Muscle of back (tissue), 11 donors: ENCODE results near the gene AKAP13. TPM values are rescaled to one million over a fixed set of nuclear protein-coding genes. Genes with fewer than 3 reads are reported as not detected.

ENCODE experiments used
- DNase-seq, 3 donors: peaks; one replicate each; pipeline versions ENCODE4 v3.0.0 to v3.0.0-alpha.2; 2013
- polyA plus RNA-seq, 10 donors: library from polyadenylated mRNA; unstranded; fragments of 120-200 nt; gene quantifications; one replicate each; pipeline ENCODE4 v1.2.1, GENCODE V29; 2013; ENCODE audit not compliant: insufficient read length in 10 of 10

AKAP13 gene
- polyA plus RNA-seq, 10 donors, result 58.9 to 89.6 (median 65.7) TPM

- DNase-seq, result no peak
These were observed 343.9 kb downstream of the AKAP13 start for GRCh38 chr15:85723960-85724945.

- DNase-seq, result no peak
These were observed 344.6 kb downstream of the AKAP13 start for GRCh38 chr15:85725019-85725418.

- DNase-seq, result no peak
These were observed 345.2 kb downstream of the AKAP13 start for GRCh38 chr15:85725564-85725963.

DNA sequence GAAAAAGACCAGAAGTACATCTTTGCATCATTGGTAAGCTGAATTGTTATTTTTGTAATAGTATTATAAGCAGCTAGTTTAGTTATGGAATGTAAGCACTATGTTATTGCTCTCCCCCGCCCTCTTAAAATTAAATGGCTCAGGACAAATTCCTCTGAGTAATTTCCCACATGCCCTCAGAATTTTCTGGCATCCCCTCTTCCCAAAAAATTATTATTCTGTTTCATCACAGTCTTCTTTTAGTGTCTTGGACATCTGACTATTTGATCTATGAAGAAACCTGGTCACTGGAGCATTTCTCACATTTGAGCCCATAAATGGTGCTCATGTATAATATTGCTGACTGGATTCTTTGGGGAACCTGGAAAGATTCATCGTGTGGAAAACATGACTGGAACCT, 346.1 kb downstream of the AKAP13 start:
- no peak for DNase-seq

DNA sequence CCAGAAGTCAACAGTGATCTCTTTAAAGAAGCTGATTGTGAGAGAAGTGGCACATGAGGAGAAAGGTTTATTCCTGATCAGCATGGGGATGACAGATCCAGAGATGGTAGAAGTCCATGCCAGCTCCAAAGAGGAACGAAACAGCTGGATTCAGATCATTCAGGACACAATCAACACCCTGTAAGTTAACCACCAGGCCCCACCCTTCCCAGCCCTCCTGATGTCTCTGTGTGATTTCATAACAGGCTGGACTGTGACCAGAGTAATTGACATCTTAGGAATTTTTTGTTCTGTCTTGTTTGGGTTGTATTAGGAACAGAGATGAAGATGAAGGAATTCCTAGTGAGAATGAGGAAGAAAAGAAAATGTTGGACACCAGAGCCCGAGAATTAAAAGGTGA, 346.7 kb downstream of the AKAP13 start:
- no peak for DNase-seq

DNA sequence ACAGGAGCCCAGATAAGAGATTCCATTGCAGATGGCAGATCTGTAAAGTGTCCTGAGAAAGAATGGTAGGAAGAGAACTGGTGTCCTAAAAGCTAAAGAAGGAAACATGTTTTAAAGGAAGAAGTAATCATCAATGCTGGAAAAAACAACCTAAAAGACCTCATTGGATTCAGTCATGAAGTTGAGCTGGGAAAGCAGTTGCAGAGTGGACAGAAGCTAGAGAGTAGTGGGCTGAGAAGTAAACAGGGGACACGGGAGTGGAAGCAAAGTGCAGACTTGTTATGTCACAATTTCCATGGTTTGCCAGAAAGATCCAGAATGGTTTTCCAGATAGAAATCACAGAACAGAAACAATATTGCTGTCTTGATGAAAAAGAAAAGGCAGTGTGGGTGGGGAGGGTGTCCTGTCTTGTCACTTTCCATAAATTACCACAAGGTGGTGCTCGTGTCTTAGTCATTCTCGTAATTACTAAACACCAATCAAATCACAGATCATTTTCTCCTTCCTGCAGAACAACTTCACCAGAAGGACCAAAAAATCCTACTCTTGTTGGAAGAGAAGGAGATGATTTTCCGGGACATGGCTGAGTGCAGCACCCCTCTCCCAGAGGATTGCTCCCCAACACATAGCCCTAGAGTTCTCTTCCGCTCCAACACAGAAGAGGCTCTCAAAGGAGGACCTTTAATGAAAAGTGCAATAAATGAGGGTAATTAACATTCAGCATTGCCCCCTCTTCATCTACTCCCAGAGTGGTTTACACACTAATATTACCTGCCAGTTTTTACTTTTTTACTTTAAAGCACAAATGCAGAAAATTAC, 349.8 kb downstream of the AKAP13 start:
- peak; percentile 48 to 86 (median 73) for DNase-seq

DNA sequence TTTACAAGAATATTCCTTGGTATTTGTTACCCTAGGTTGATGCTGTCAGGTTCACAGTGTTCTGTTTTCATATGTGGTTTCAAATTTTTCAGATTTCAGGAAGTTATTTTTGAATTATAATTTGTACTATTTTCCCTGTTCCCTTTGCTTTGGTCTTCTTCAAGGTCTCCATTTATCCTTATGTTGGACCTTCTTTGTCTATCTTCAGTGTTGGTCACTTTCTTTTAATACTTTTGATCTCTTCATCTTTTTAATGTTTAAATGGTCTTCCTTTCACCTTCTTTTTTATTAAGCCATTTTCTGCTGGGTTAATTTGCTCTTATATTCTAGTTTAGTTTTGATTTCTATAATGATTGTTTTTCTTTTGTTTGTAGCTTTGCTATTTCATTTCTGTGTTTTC, 353.0 kb downstream of the AKAP13 start:
- DNase-seq, result no peak

GRCh38 chr15:85737061-85737460, 356.7 kb downstream of the AKAP13 start:
- DNase-seq, result no peak

DNA sequence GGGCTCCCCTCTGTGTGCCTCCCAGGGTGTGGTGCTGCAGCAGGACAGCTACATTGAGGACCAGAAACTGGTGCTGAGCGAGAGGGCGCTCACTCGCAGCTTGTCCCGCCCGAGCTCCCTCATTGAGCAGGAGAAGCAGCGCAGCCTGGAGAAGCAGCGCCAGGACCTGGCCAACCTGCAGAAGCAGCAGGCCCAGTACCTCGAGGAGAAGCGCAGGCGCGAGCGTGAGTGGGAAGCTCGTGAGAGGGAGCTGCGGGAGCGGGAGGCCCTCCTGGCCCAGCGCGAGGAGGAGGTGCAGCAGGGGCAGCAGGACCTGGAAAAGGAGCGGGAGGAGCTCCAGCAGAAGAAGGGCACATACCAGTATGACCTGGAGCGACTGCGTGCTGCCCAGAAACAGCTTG, 360.6 kb downstream of the AKAP13 start:
- DNase-seq, result no peak

DNA sequence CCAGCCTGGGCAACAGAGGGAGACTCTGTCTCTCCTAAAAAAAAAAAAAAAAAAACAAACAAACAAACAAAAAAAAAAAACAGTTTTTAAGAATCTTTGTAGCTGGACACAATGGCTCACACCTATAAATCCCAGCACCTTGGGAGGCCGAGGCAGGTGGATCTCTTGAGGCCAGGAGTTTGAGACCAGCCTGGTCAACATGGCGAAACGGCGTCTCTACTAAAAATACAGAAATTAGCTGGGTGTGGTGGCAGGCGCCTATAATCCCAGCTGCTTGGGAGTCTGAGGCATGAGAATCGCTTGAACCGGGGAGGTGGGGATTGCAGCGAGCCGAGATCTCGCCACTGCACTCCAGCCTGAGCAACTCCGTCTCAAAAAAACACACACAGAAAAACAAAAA, 361.3 kb downstream of the AKAP13 start:
- DNase-seq, result no peak

DNA sequence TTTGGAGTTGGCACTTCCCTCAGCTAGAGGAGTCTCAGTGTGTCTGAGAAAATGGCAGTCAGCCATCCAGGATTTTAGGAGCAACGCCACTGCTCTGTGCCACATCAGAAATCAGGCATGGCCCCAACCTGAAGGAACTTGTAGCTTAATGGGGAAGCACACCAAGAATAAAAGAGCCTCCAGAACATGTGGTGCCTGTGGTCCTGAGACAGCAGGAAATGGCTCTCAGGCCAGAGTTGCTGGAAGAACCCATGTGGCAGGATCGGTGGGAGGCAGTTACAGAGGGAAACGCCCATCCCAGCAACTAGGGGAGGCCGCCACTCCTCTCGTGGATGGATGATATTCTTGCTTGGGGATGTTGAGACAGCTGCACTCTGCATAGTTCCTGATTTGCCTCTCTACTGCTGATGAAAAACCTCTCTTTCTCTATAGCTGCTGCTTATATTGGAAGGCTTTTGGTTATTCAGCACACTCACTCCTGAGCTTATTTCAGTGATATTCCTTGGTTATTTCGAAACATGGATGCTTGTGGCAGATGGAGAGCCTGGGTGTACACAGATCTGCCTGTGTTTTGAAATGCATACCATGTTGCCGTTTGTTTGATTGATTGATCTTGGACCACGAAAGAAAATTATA, 361.9 kb downstream of the AKAP13 start:
- DNase-seq, result peak in 2 of 3 donors; percentile 36 to 59

- no peak for DNase-seq
These were observed 363.1 kb downstream of the AKAP13 start for GRCh38 chr15:85743392-85744055.

DNA sequence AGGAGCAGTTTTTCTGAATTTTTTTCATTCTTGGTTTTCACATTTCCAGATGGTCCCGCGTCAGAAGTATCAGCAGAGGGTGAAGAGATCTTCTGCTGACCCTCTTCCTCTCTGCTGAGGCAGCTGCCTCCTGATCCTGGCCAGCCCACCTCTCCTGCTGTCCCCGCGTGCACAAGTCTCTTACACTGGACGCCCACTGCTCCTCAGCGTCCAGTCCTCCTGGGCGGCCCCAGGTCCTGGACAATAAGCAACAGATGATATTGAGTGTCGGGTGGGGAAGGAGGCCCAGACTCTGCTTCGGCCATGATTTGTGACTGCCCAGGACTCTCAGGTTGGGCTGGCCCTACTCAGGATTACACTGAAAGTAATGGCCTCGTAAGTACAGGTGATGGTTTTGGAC, 364.2 kb downstream of the AKAP13 start:
- DNase-seq, result peak in 1 of 3 donors; percentile 54

GRCh38 chr15:85745023-85745422, 364.6 kb downstream of the AKAP13 start:
- DNase-seq, result no peak

DNA sequence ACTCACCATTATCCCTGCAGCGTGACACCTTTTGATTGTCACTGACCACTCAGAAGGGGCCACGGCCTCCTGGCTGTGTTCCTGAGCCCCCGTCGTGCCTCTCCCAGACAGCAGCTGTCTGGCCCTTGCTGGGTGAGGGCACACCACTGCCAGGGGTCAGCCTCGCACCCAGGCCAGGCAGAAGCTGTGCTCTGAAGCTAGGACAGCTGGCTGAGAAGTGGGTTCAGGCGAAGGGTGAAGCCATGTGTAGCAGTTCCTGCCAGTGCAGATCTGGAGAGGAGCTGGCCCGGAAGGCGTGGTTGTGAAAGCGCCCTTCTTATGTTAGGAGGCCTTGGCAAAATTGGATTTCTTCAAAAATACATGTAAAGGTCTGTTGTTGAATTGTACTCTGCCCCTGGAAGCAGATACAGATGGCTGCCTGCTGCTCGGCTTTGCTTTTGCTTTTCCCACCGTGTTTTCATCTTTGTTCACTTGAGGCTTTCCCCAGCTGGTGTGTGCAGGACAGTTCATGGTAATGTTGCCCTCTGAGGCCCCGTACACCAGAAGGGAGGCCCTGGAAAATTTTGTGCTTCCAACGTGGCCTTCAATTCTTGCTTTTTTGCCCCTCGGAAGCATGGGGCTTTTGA, 365.2 kb downstream of the AKAP13 start:
- DNase-seq, result no peak

DNA sequence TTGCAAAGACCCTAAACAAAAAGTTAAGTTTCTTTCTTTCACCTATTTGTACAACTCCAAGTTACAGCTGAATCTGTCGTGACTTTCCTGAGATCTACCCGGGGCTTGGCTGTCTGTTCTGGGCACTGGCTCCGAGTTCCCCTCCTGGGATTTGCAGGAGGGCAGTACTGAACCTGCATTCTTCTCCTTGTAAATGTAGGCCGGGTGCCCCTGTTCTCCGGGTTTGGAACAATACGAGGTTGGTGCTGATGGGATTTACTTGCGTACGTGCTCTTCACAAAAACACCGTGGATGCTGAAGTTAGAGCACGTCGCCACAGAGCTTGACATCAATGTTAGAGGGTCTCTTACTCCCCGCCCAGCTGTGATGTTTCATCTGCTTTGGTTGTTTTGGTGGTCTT, 366.2 kb downstream of the AKAP13 start:
- no peak for DNase-seq

- DNase-seq, result no peak
These were observed 367.8 kb downstream of the AKAP13 start for GRCh38 chr15:85748176-85748575.

GRCh38 chr15:85748729-85749128, 368.3 kb downstream of the AKAP13 start:
- no peak for DNase-seq

GRCh38 chr15:85749261-85750151, 369.1 kb downstream of the AKAP13 start:
- DNase-seq, result peak; percentile 73 to 93 (median 80)
